Measurements from ENCODE around the gene PRR15L. TPM values are rescaled to one million over a fixed set of nuclear protein-coding genes. Genes with fewer than 3 reads are reported as not detected.

The PRR15L gene
- total and polyA plus RNA-seq, 2 of the 4 experiments (the other 2 are of a cell fraction) = not detected

GRCh38 chr17:47995241-47995935, 37.7 kb upstream of the PRR15L start:
- no peak overlapping the region for H3K4me3 ChIP-seq (ENCODE audit: insufficient read depth, low read depth, low read length)
- H4K8ac ChIP-seq (ENCODE audit: low read depth in 2 of 2, low read length in 2 of 2) = no peak overlapping the region
- no peak overlapping the region for H2BK120ac ChIP-seq (ENCODE audit: low read depth, low read length)
- POLR2A ChIA-PET (ENCODE audit: unreplicated experiment) = no interaction called here
- no peak overlapping the region for H3K9ac ChIP-seq (ENCODE audit: low read depth, low read length)
- H3K36me3 ChIP-seq (ENCODE audit: control insufficient read depth, insufficient read depth, low read length) = no peaks in the 10 kb centered on the region
- no peak overlapping the region for H3K4ac ChIP-seq (ENCODE audit: low read depth, low read length)
- H3K27ac ChIP-seq (ENCODE audit: insufficient read depth, low read length) = no peak overlapping the region
- no peak overlapping the region for H2AK5ac ChIP-seq (ENCODE audit: low read depth, low read length)
- H2BK5ac ChIP-seq (ENCODE audit: low read depth, low read length, poor library complexity, severe bottlenecking) = no peak overlapping the region
- H3K56ac ChIP-seq (ENCODE audit: extremely low read depth, insufficient read depth, low read length) = no peak overlapping the region
- no peaks in the 10 kb centered on the region for H4K20me1 ChIP-seq (ENCODE audit: insufficient read depth, low read length)
- no peaks in the 10 kb centered on the region for H3K9me3 ChIP-seq (ENCODE audit: control insufficient read depth, insufficient read depth, low read length)
- no peak overlapping the region for H2AFZ ChIP-seq (replicated peaks; ENCODE audit: low read length, poor library complexity)
- H3K9me1 ChIP-seq (ENCODE audit: insufficient read depth, low read length) = no peaks in the 10 kb centered on the region
- dilution Hi-C loops (cut with HindIII; ENCODE audit: low sequenced_read_pairs, unreplicated experiment) = no loop called here
- no peaks in the 10 kb centered on the region for H3K79me1 ChIP-seq (ENCODE audit: low read depth in 1 of 2, low read length in 2 of 2)
- in situ Hi-C loops (cut with MboI; ENCODE audit: low sequenced_read_pairs) = no loop called here
- intact Hi-C loops (cut with micrococcal nuclease) = no loop called here
- TF ChIP-seq RCOR1 (IDR thresholded peaks at IDR 0.05; ENCODE audit: insufficient replicate concordance, low read length) (no peak), FOS (IDR thresholded peaks at IDR 0.05; ENCODE audit: low read depth, low read length) (no peak), CEBPB (IDR thresholded peaks at IDR 0.05; ENCODE audit: low read depth, low read length) (no peak), ELK1 (IDR thresholded peaks at IDR 0.05; ENCODE audit: borderline replicate concordance, low read depth, low read length) (no peak), MAFK (IDR thresholded peaks at IDR 0.05; ENCODE audit: low read depth, low read length) (no peak), BHLHE40 (IDR thresholded peaks at IDR 0.05; ENCODE audit: low read depth, low read length) (no peak), SMC3 (IDR thresholded peaks at IDR 0.05; ENCODE audit: low read depth, low read length) (no peak), NFE2L2 (IDR thresholded peaks at IDR 0.05; ENCODE audit: low read depth, low read length) (no peak), USF2 (IDR thresholded peaks at IDR 0.05; ENCODE audit: low read depth, low read length) (no peak), RAD21 (IDR thresholded peaks at IDR 0.05; ENCODE audit: low read length) (no peak), MXI1 (IDR thresholded peaks at IDR 0.05; ENCODE audit: borderline replicate concordance, low read depth, low read length) (no peak), POLR2A (IDR thresholded peaks at IDR 0.05; ENCODE audit: low read depth, low read length) (no peak), CHD1 (IDR thresholded peaks at IDR 0.05; ENCODE audit: low read depth, low read length) (no peak)
- TF ChIP-seq, protein P1, sequence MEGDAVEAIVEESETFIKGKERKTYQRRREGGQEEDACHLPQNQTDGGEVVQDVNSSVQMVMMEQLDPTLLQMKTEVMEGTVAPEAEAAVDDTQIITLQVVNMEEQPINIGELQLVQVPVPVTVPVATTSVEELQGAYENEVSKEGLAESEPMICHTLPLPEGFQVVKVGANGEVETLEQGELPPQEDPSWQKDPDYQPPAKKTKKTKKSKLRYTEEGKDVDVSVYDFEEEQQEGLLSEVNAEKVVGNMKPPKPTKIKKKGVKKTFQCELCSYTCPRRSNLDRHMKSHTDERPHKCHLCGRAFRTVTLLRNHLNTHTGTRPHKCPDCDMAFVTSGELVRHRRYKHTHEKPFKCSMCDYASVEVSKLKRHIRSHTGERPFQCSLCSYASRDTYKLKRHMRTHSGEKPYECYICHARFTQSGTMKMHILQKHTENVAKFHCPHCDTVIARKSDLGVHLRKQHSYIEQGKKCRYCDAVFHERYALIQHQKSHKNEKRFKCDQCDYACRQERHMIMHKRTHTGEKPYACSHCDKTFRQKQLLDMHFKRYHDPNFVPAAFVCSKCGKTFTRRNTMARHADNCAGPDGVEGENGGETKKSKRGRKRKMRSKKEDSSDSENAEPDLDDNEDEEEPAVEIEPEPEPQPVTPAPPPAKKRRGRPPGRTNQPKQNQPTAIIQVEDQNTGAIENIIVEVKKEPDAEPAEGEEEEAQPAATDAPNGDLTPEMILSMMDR (conservative IDR thresholded peaks at IDR 0.05; ENCODE audit: low read depth, low read length) = no peak
- no peak overlapping the region for H2BK20ac ChIP-seq (ENCODE audit: low read depth, low read length)
- H2BK15ac ChIP-seq (ENCODE audit: low read depth, low read length) = no peak overlapping the region
- no peak overlapping the region for H2AK9ac ChIP-seq (replicated peaks; ENCODE audit: low read depth, low read length, poor library complexity)
- no peak overlapping the region for H4K5ac ChIP-seq (ENCODE audit: low read depth, low read length)
- H3K4me1 ChIP-seq (ENCODE audit: control insufficient read depth, insufficient read depth, low read length) = peaks cover 2% of the 10 kb centered on the region; the same call in 1 of the 2 replicates
- no peak overlapping the region for H3K23ac ChIP-seq (ENCODE audit: low read depth, low read length)
- no TSS peak for BruUV-seq (replicated peaks)
- 80% methylated on average over 3 of the region's 13 CpGs; no CpG with 5 or more reads in 1 of the 2 experiments for WGBS, 2 experiments (ENCODE audit: extremely low coverage in 2 of 2, insufficient read length in 1 of 2)
- peaks cover 6% of the 10 kb centered on the region; the same call in 1 of the 2 replicates for H3K27me3 ChIP-seq (ENCODE audit: control insufficient read depth, insufficient read depth, low read length)
- no peak overlapping the region for H3K18ac ChIP-seq (ENCODE audit: low read depth, low read length)
- DNase-seq = no peak
- H3K14ac ChIP-seq (replicated peaks; ENCODE audit: low read depth, low read length) = no peak overlapping the region
- H3K4me2 ChIP-seq (ENCODE audit: low read depth, low read length) = no peak overlapping the region
- no peak overlapping the region for H4K91ac ChIP-seq (ENCODE audit: insufficient read depth, low read depth, low read length)
- no peak for ATAC-seq (ENCODE audit: low read depth)
- CTCF ChIA-PET = no interaction called here
